GM10266 (cell line): ENCODE results near the gene RAB23.

Experiments
- DNase-seq: peaks from one replicate; pipeline ENCODE4 v3.0.0; 2012; ENCODE audit errors: extremely low spot score
- CTCF ChIP-seq: IDR thresholded peaks from 2 replicates; pipeline ENCODE4 v1.5.1; 2012; ENCODE audit warnings: mild to moderate bottlenecking, low read depth; ENCODE audit not compliant: control insufficient read depth, insufficient read depth; ENCODE audit errors: missing control alignments

RAB23 gene

GRCh38 chr6:57147955-57148858 is 73.9 kb downstream of the RAB23 start:
- no peak for DNase-seq
- TF ChIP-seq CTCF: no peak

GRCh38 chr6:57147401-57147800 is 74.7 kb downstream of the RAB23 start:
- no peak for DNase-seq
- no peak for TF ChIP-seq CTCF

GRCh38 chr6:57143690-57144089 is 78.4 kb downstream of the RAB23 start:
- no peak for DNase-seq
- no peak for TF ChIP-seq CTCF

GRCh38 chr6:57142178-57142525 is 80.0 kb downstream of the RAB23 start:
- no peak for DNase-seq
- TF ChIP-seq CTCF: no peak

GRCh38 chr6:57141451-57142177 is 80.5 kb downstream of the RAB23 start:
- no peak for DNase-seq
- no peak for TF ChIP-seq CTCF

- no peak for DNase-seq
Measured at GRCh38 chr6:57138026-57138425, 84.1 kb downstream of the RAB23 start.

More at GRCh38 chr6:57138026-57138425, 84.1 kb downstream of the RAB23 start:
- TF ChIP-seq CTCF: no peak
